AG20443 (cell line): ENCODE measurements around the gene PHC3.

Source experiments
- DNase-seq: peaks from one replicate; pipeline ENCODE4 v3.0.0; 2012; ENCODE audit warnings: low spot score, mixed read lengths

The PHC3 gene

GRCh38 chr3:170078620-170079281, 102.8 kb downstream of the PHC3 start:
- DNase-seq: no peak

- no peak for DNase-seq
Measured at GRCh38 chr3:170077361-170077760, 104.2 kb downstream of the PHC3 start.

GRCh38 chr3:170076715-170077238, 104.8 kb downstream of the PHC3 start:
- DNase-seq: no peak

DNA sequence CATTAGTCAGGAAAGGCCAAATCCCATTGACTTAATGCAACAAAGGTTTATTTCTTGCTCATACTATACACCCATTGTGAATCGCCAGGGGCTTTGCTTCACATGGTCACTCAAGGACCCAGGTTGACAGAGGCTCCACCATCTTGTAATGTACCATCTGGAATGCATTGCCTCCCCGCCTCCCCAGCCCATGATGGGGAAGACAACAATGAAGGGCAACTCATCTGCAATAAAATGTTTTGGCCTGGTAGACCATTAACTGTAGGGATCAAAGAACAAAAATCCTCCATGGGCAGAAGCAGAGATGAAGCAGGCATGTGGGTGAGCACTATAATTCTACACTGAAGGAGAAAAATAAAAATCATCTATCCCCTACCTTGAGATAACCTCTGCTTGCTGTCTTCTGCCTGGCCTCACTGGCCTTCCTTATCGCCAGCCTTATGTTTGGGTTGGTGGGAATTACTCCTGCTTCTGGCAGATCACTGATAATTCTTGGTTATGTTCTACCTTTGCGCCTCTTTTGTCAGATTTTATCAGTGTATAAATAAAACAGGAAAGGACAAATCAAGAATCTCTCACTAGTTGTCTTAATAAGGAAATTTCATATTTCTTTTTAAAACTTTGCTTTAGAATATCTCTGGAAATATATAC, 106.0 kb downstream of the PHC3 start:
- no peak for DNase-seq

- no peak for DNase-seq
Measured at GRCh38 chr3:170064108-170064507, 117.4 kb downstream of the PHC3 start.

DNA sequence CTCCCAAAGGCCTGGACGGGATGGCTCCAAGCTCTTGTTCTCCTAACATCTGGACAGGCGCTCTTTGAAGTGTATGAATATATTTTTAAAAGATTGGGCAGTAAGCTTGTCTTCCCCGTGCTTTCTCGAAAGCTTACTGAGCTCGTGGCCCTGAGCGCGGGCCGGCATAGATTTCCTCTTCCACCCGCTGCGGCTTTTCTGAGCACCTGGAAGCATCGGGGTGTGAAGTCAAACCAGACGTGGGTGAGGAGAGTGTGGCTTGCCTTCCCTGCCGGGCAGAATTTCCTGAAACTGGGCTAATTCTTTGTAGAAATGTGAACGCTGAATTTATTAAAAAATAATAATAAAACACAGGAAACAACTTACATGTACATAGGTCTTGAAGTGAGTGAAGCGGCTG, 117.8 kb downstream of the PHC3 start:
- DNase-seq: no peak

DNA sequence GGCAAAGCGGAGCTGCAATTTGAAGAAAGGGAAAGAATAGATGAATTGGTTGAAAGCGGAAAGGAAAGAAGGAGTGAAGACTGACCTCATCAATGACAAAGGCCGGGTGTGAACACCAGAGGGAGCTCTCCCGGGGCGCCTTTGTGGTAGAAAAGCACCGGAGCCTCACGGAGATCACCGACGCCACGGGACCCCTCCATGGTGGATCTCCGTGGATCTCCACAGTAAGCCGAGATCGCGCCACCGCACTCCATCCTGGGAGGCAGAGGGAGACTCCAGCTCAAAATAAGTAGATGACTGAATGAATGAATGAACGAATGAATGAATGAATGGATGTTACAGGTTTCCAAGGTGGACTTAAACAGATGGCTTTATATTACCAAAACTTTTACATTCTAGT, 118.8 kb downstream of the PHC3 start:
- DNase-seq: no peak

DNA sequence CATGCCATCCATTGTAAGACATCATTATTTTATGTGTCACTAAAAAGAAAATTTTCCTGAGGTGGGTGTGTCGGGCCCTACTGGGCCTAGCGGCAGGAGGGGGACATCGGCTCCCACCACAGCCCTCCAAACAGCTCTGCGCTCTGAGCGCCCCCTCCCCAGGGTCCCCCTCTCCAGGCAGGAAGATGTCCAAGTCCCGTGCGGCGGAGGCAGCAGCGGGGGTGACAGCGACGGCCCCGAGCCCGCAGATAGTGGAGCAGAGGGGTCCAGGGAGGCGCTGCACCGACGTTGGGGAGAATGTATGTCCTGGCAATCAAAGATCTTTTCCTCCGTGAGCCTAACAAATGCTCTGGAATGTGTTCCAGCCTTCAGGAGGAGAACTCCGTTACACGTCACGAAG, 119.5 kb downstream of the PHC3 start:
- no peak for DNase-seq

DNA sequence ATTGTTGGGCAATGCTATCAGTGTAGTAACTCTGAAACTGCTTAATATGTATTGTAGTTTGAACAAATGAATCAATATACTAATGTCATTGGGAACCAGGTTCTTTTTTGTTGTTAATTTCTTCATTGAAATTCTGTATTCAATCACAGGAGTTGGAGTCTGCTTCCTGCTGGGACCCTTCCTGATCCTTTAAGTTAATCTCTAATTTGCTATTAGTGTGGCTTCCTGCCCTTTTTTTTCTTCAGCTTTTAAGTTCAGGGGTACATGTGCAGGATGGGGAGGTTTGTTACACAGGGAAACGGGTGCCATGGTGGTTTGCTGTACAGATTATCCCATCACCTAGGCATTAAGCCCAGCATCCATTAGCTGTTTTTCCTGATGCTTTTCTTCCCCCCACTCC, 122.1 kb downstream of the PHC3 start:
- DNase-seq: no peak

DNA sequence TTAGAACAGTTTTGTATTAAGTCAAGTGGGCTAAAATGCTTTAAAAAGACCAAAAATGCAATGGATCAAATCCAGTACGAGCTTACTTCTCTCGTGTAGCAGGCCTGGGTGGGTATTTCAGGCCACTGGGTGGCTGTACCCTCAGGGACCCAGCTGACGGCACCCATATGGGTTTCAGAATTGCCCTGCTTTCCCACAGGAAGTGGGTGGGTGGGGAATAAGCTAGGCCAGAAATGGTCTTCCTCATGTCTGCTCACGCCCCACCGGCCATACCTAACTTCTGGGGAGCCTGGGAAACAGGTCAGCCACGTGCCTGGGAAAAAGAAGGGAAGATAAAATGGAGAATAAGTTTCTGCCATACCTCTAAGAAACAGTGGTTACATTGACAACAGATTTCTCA, 123.4 kb downstream of the PHC3 start:
- no peak for DNase-seq

- no peak for DNase-seq
Measured at GRCh38 chr3:170057550-170057949, 124.0 kb downstream of the PHC3 start.

DNA sequence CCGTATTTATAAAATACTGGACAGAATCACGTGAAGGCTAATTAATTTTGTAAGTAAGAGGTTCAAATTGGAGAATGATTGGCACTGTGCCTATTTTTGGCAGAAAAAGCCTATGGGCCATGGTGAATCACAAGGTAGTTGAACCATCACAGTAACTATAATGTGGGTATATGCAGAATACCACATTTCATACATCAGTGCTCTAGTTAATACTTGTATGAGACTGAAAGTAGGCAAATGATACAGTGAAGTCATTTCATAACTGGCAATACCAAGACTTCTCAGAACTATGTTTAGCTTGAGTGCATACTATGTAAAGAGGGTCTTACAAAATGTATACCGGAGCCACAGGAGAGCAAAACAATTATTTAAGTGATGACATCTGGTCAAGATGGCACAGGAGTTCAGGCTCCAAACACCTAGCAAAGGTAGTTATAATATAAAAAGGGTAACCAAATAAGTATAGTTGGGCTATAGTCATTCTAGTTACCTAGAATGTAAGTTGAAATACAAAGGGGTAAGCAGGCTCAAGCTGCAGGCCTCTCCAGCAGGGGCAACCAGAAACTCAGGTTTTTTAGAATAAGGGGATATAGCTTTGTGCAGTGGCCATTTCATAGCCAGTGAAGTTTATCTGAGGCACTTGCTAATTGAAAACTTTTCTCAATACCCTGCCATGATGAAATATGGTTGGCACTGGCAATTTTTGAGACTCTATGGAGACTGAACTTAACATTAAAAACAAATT, 124.7 kb downstream of the PHC3 start:
- DNase-seq: no peak

- peak; percentile 31 for DNase-seq
Measured at GRCh38 chr3:170055209-170055608, 126.3 kb downstream of the PHC3 start.

DNA sequence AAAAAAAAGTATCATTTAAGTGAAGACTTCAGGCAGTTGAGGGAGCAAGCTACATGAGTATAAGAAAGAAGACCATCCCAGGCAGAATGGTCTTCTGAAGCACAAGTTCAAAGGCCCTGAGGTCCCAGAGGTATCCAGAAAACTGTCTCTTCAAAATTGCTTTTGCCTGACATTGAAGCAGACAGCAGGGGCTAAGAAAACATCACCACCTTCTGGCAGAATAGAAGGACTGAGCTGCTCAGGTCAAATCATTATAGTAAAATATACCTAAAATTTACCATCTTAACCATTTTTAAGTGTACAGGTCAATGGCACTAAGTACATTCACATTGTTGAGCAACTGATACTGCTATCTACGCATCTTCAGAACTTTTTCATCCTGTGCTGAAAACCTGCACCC, 127.3 kb downstream of the PHC3 start:
- DNase-seq: no peak

DNA sequence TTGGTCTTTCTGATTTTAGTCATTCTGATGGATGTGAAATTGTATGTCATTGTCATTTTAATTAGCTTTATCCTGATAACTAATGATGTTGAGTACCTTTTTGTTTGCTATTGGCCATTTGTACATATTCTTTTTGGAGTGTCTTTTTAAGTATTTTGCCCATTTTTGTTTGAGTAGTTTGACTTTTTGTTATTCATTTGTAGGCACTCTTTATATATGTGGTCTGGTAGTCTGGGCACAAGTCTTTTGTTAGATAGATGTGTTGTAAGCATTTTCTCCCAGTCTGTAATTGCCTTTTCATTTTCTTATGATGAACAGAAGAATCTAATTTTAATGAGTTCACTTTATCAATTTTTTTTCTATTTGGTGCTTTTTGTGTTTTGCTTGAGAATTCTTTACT, 129.1 kb downstream of the PHC3 start:
- no peak for DNase-seq

DNA sequence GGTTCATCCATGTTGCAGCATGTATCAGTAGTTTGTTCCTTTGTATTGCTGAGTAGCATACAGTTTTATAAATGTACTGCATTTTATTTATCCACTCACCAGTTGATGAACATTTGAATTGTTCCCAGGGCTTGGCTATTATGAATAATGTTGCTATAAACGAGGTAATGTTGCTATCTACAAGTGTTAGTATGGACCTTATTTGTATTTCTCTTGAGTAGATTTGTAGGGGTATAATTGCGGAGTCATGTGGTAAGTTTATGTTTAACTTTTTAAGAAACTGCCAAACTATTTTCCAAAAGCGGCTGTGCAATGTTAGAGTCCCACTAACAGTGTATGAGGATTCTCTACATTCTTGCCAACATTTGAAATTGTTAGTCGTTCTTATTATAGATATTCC, 130.8 kb downstream of the PHC3 start:
- DNase-seq: no peak

GRCh38 chr3:170049146-170050000, 132.2 kb downstream of the PHC3 start:
- DNase-seq: peak; percentile 53

DNA sequence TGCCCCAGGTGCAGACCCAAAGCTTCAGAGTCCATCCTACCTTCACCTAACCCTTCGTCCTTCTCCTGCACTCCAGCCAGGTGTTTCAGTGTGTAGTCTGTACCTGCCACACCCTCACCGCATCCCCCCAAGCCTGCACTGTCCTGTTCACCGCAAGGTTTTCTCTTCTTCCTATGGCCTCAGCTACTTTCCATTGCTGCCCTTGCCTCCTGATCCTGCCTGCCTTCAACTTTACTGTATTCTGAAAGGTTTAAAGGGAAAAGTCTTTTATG, 134.5 kb downstream of the PHC3 start:
- DNase-seq: no peak

DNA sequence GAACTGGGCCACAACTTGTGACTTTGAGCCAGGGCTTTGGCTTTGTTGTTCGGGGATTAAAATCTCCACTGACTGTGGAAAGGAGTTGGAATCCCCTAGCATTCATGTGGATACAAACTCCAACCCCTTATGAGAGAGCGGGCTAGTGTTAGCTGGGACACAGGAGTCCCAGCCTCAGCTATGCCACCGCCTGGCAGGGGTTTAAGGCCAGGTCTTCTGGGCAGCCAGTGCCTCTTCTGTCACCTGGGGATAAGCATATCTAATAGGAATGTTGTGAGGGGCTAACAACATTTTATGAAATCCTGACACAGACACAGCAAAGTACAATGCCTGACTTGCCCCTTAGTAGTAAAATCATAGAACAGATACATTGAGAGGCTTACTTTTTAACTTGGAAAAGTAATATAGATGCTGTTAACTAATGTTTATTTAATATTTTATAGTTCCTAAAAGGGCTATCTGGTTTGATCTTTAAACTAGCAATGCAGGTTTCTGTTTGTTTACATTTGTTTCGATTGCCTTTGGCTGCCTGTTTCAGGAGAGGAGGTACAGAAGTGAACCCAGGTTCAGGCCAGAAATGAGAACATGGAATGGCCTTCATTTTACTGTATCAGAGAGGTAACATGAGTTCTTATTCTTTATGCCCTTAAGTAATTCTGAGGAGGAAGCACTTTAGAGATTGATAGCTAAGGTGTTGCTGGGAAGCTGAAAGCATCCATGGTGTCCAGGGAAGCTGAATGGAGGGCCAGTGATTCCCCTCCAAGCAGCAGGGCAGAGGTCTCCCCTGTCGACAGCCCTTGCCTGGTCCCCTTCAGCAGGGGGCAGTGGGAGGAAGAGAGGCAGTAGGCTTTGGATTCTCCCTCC, 135.0 kb downstream of the PHC3 start:
- DNase-seq: no peak

GRCh38 chr3:170044795-170045244, 136.7 kb downstream of the PHC3 start:
- no peak for DNase-seq

- no peak for DNase-seq
Measured at GRCh38 chr3:170044271-170044670, 137.3 kb downstream of the PHC3 start.
